Measurements from ENCODE around the gene KCNQ1OT1.
"Not testable (repeated sequence)": the region's sequence is repeated elsewhere in the genome, so short reads cannot be mapped to it uniquely, and the experiment has no call there.

The KCNQ1OT1 gene

DNA sequence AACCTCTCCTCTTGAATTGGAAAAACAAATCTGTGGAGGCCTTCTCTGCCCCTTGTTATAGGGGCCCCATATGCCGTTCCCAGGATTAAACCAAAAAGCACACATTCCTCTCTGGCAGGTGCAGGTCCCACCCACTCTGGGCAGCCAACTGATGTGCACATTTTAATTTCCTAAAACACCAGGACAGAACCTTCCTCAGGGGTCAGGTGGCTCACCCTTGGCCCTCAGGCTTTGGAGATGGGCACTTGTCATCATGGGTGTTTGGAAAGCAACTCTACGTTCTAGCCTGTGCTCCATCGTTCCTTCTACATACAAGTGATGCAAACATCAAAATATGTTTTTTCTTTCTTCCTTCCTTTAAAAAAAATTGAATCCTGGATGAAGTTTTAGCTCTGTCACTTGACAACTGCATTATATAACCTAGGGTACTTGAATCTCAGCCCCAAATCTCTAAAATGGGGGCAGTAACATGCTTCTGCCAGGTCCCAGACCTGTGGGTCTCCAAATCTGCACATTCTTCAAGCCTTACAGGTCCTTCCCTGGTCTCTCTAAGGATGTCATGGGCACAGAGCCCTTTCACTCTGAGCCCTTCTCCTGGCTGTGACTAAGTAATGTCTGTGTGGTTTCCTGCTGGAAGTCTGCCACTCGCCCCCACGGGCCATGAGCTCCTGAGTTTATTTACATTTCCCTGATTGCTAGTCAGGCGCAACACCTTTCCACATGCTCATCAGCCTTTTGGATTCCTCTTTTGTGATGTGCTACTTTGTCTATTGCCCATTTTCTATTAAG is 43.8 kb downstream of the KCNQ1OT1 start:
- no peak for FAIRE-seq
- peak; percentile 24 for DNase-seq (ENCODE audit: insufficient read length, low spot score)

DNA sequence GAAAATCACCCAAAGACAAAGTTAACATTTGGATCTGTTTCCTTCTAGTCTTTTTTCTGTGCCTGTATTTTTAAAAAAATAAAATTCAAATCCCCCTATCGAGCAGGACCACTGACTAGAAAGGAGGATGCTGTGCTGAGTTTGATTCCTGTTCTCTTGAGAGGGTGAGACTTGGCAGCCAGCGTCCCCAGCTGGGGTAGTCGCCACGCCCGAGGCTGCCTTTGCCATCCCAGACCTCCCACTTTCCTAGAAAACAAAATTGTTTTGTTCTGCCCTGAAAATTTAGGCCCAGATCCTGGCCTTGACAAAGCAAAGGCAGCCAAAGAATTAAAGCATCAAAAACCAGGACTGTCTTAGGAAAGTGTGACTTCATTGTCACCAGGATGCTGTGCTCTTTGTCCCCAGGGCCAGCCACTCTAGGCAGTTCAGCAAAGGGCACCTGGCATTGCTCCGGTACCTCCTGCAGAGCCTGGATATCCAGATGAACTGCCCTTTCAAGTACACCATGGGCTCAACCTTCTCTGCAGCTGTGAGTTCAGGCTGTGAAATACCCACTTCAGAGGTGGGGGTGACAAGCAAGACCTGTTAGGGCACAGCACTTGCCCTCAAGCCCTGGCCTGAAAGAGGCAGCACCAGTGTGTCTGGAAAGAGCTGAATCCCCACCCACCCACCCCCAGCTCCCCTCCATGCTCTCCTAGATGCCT is 44.6 kb downstream of the KCNQ1OT1 start:
- no peak for DNase-seq (ENCODE audit: insufficient read length, low spot score)
- FAIRE-seq: no peak

DNA sequence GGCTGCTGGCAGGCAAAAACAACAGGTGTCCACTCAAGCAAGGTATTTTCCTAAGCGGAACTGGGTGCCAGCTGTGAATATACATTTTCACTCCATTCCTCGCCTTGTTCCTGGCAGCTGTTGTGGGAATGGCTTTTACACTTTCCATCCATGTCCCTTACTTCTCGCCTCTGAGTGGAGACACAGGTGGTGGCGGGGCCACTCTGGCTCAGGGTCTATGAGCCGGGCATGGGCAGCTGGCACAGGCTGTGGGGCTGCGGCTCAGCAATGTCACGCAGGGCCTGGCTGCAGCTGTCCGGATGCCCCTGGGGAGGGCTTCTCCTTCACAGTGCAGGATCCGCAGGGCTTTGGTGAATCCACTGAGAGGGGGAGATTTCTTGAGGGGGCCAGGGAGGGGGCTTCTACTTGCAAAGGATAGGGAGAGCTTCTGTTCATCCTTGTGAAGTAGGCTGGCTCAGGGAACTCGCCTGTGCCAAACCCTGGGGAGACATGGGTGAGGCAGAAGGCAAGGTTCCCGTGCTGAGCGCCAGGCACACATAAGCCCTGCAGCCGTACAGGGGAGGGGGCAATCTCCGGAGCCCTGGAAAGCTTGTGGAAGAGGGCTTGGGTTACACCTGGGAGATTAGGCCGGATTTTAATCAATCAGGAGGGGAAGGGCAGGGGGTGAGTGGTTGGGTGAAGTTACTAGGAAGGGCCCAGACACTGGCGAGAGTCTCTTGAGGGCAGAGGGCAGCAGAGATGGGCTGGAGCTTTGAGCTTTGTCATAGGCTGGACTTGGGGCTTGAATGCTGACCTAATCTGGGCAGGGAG is 45.7 kb downstream of the KCNQ1OT1 start:
- FAIRE-seq: no peak
- DNase-seq (ENCODE audit: insufficient read length, low spot score): no peak

DNA sequence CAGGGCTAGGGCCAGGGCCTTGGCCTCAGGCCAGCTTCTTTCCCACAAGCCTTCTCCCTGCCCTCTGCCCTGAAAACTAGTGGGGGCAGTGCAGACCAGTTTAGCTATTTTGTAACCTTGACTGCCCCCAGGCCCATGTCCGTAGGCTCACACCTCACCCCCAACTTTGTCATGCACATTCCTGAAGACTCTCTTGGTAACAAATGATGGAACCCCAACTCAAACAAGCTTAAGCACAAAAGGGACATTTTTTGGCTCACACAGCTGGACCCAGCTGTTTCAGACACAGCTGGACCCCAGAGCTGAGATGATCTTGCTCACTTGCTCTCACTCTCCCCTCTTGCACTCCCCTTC is 46.6 kb downstream of the KCNQ1OT1 start:
- no peak for DNase-seq (ENCODE audit: insufficient read length, low spot score)

DNA sequence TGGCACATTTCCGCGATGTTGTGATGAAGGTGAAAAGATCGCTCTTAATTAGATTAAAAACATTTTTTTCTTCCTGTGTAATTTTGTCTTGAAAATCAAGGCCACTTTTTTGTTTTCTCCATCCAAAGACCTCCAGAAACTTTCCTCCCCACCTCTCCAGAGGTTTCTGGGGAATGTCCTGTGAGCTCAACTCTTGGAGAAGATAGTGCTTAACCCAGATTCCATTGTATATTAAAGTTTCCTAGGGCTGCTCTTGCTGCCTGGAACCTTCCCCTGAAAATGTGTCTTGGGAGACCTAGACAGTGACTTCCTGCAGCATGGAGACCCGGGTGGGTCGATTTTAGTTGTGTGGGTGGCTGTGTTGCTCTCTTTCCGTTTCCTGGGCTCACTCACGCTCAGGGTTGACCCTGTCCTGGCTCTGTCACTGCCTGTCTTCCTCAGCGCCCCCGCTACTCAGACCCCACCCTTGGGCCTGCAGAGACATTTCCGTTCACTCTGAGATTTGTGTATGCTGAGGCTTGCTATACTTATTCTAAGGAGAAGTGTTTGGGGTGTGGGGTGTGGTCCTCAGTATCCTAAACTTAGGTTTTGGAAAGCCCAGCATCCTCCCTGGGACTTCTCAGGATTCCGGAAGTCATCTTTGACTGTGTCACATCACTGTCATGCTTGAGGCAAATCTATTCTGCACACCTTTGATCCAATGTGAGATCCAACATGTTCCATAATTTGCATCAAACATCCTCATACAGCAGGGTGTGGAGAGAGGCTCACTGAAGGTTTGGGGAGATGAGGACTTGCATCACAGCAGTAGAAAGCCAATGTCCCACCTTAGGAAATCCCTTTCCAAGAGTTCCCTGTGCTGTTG is 47.2 kb downstream of the KCNQ1OT1 start:
- FAIRE-seq (no peak), DNase-seq (ENCODE audit: insufficient read length, low spot score) (no peak)

More for the DNA sequence above, 46.6 kb downstream of the KCNQ1OT1 start:
- no peak for FAIRE-seq

DNA sequence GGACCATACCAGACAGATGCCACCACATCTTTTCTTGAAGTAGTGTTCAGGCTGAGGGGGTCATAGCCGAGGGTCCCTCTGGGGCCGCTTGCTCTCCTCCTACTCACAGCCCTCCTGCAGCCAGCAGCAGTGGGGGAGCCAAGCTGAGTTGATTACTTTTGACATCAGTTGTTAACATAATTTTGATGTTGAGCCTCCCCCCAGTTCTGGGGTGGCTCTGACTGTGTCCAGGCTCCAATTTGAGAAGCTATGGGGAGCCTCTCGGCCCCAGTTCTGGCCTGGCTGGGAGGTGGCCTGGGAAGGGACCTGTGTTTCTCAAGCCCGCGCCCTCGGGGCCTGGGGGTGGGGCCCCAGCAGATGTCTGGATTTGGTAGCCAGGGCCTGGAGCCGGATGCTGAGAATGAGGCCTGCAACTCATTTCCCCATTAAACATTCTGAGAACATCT is 47.9 kb downstream of the KCNQ1OT1 start:
- DNase-seq (ENCODE audit: insufficient read length, low spot score) (no peak), FAIRE-seq (no peak)

DNA sequence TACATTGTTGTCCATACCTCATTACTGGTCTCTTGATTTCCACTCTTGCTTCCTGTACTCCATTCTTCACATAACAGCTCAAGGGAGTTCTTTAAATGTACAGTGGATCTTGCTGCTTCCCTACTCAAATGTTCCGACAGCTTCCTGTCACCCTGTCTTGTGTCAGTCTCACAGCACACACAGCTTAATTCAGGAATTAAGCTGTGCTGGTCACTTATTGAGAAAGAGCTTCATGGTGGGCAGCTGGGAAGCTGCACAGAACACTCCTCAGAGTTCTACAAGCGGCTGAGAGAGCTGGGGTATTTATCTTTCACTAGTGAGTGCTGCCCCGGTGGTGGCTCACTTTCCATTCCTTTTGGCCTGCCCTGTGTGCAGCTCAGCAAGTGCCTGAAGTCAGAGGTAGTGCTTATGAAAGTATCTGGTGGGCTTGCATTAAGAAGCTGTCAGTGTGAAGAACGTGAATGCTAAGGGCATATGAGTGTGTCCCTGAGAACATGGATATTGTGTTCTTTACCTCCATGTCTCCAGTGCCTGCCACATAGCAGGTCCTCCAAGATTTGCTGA is 48.7 kb downstream of the KCNQ1OT1 start:
- FAIRE-seq (no peak), DNase-seq (ENCODE audit: insufficient read length, low spot score) (no peak)

DNA sequence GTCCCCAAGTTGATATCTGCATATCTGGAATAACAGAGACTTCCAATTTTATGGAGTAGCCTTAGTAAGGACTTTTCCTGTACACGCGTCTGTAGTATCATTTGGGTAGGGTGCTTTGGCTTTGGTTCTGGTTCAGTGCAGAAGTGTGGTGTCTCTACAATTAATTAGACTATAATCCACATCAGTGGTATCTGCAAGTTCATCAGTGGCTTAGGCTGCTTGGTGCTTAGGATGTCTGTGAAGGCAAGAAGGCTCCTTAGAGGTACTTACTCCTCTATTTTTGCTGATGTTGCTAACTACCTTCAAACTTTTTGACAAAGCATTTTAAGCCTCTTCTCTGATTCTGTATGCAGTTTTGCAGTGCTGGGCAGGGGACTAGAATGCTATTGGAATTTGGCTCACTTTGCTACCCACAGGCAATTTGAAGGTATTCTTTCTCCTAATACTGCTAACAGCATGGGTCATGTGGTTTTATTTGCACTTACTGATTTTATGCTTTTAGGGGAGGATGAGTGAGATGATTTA is 49.4 kb downstream of the KCNQ1OT1 start:
- no peak for FAIRE-seq

DNA sequence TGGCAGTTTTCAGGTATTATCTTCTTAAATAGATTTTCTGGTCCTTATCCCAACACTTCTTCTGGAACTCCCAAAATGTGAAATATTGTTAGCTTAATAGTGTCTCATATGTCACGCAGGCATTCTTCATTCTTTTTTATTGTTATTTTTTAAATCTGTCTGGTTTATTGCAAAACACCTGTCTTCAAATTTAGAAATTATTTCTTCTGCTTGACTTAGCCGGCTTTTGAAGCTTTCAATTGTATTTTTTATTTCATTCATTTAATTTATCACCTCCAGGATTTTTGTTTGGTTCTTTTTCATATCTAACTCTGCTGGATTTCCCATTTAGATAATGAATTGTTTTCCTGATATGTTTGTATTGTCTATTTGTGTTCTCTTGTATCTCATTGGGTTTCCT is 49.9 kb downstream of the KCNQ1OT1 start:
- FAIRE-seq: no peak
- DNase-seq (ENCODE audit: insufficient read length, low spot score): no peak

More for the DNA sequence above, 49.4 kb downstream of the KCNQ1OT1 start:
- no peak for DNase-seq (ENCODE audit: insufficient read length, low spot score)

DNA sequence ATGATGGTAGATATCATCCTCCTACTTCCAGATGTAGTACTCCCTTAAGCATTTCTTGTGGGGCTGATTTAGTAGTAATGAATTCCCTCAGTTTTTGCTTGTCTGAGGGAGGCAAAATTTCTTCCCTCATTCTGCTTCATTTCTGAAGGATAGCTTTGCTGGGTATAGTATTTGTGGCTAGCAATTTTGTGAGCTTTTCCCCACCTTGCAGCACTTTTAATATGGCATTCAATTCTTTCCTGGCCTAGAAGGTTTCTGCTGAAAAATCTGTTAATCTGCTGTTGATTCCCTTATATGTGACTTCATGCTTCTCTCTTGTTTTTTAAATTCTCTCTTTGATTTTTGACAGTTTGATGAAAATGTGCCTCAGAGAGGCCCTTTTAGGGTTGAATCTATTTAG is 50.4 kb downstream of the KCNQ1OT1 start:
- FAIRE-seq: no peak
- no peak for DNase-seq (ENCODE audit: insufficient read length, low spot score)

DNA sequence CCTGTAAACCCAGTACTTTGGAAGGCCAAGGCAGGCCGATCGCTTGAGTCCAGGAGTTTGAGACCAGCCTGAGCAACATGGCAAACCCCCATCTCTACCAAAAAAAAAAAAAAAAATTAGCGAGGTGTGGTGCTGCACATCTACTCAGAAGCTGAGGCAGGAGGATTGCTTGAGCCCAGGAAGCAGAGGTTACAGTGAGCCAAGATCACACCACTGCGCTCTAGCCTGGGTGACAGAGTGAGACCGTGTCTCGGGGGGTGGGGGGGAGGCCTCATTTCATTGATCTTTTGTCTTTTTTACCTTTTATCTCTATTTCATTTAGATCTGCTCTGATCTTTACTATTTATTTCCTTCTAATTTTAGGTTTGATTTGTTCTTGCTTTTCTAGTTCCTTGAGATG is 51.8 kb downstream of the KCNQ1OT1 start:
- no peak for DNase-seq (ENCODE audit: insufficient read length, low spot score)
- no peak for FAIRE-seq

DNA sequence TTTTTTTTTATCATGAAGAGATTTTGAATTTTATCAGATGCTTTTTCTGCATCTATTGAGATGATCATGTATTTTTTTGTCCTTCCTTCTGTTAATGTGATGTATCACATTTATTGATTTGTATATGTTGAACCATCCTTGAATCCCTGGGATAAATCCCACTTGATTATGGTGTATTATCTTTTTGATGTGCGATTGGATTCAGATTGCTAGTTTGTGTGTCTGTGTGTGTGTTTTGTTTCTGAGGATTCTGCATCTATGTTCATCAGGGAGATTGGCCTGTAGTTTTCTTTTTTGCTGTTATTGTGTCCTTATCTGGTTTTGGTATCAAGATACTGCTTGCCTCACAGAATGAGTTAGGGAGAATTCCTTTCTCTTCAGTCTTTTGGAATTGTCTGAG is 52.6 kb downstream of the KCNQ1OT1 start:
- DNase-seq (ENCODE audit: insufficient read length, low spot score): no peak
- no peak for FAIRE-seq

DNA sequence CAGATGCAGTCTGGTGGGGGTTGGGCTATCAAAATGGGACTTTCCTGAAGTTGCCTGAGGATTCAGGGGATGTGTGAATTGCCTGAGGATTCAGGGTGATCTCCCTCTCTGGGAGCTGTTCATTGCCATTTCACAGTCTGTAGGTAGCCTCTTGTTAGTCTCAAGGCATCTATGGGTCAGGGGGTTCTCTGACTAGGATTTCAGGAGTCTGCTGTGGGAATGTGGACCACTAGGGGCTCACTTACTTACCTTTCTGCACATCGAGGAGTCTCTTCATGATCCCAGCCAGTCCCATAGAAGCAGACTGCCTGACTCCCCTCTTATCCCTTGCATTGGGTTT is 54.0 kb downstream of the KCNQ1OT1 start:
- FAIRE-seq: no peak

DNA sequence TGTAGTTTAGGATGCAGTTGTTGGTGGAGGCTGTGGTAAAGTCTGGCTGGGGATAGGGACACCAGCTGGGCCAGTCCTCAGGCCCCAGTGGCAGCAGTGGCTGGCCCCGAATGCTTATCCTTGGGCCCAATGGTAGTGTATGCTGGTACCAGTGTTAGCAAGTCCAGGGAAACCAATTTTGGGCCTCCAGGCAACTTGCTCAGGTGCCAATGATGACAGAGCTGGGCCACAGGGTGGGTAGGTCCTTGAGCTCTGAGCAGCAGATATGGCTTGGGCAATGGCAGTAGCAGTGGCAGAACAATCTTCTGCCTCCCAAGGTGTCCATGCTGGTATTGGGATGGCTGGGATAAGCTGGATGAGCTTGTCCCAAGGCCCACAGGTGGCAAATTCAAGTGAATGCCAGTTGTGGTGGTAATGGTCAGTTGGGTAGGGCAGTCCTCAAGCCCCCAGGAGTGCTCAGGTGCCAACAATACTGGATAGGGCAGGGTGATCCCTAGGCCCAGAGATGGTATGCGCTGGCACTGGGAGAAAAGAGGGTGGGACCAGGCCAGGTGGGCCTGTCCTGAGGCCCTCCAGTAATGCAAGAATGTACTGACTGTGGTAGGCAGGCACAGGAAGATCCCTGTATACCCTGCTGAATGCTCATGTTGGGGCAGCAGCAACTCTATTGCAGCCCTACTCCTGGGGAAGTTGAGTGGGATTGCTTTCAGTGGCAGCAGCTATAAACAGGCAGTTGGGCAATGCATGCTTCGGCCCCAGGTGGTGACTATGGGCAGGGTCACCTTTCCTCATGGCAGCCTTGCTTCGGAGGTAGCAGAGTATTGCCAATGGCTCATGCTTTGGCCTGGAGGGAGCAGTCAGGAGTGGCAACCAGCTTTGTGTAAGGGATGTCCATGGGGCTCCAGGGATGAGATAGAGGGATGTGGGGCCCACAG is 54.7 kb downstream of the KCNQ1OT1 start:
- no peak for FAIRE-seq

More for the DNA sequence above, 54.0 kb downstream of the KCNQ1OT1 start:
- no peak for DNase-seq (ENCODE audit: insufficient read length, low spot score)

DNA sequence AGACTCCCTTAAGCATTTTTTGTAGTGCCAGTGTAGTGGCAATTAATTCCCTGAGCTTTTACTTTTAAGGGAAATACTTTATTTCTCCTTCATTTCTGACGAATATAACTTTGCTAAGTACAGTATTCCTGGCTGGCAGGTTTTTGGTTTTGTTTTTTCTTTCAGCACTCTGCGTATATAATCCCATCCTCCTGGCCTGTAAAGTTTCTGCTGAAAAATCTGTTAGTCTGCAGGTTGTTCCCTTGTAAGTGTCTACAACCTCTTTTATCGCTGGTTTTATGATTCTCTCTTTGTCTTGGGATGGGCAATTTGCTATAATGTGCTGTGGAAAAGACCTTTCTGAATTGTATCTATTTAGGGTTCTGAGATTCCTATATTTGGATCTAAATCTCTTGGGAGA is 56.0 kb downstream of the KCNQ1OT1 start:
- FAIRE-seq (no peak), DNase-seq (ENCODE audit: insufficient read length, low spot score) (no peak)

More for the DNA sequence above, 54.7 kb downstream of the KCNQ1OT1 start:
- no peak for DNase-seq (ENCODE audit: insufficient read length, low spot score)

DNA sequence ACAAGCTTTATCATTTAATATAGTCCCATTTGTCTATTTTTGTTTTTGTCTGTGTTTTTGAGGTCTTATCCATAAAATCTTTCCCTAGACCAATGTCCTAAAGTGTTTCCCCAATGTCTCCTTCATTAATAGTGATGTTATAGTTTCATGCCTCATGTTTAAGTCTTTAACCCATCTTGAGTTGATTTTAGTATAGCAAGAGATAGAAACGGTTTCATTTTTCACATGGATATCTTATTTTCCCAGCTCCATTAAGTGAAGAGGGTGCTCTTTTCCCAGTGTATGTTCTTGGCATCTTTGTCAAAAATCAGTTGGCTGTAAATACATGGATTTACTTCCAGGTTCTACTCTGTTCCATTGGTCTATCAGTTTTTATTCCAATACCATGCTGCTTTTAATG is 58.2 kb downstream of the KCNQ1OT1 start:
- FAIRE-seq (no peak), DNase-seq (ENCODE audit: insufficient read length, low spot score) (no peak)

DNA sequence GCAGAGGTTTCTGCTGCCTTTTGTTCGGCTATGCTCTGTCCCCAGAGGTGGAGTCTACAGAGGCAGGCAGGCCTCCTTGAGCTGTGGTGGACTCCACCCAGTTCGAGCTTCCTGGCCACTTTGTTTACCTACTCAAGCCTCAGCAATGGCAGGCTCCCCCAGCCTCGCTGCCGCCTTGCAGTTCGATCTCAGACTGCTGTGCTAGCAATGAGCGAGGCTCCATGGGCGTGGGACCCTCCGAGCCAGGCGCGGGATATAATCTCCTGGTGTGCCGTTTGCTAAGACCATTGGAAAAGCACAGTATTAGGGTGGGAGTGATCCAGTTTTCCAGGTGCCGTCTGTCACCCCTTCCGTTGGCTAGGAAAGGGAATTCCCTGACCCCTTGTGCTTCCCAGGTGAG is 60.0 kb downstream of the KCNQ1OT1 start:
- DNase-seq (ENCODE audit: insufficient read length, low spot score); FAIRE-seq: not testable (repeated sequence)

DNA sequence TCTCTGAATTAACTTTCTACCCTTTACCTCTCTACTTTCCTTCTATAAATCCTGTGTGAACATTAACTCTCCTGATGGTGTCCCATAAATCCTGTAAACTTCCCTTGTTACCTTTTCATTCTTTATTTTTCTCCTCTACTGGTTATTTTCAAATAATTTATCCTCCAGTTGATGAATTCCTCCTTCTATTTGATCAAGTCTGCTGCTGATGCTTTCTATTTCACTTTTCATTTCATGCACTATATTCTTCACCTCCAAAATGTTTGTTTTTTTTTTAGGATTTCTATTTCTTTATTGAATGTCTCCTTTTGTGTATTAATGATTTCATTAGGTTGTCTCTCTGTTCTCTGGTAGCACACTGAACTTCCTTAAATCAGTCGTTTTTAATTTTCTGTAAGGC is 68.6 kb downstream of the KCNQ1OT1 start:
- FAIRE-seq (no peak), DNase-seq (ENCODE audit: insufficient read length, low spot score) (no peak)

DNA sequence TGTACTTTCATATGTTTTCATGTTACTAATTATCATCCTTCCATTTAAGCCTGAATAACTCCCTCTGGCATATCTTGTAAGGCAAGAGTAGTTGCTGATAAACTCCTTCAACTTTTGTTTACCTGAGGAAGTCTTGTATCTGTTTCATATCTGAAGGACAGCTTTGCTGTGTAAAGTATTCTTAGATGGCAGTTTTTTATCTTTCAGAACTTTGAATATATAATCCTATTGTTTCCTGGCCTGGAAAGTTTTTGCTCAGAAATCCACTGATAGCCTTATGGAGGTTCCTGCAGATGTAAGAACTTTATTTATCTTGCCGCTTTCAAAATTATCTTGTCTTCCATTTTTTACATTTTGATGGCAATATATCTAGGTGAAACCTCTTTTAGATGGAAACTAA is 69.1 kb downstream of the KCNQ1OT1 start:
- no peak for FAIRE-seq
- no peak for DNase-seq (ENCODE audit: insufficient read length, low spot score)

All from HTR-8/SVneo (cell line).